Stimulated activated CD8-positive, alpha-beta memory T cell treated with anti-CD3 and anti-CD28 coated beads, Interleukin-4, amount 100 ng/mL, for 24 hours (primary cell): ENCODE measurements around the gene HTR4.
"Not testable (repeated sequence)": the region's sequence is repeated elsewhere in the genome, so short reads cannot be mapped to it uniquely, and the experiment has no call there.

Experiments
- DNase-seq: peaks from one replicate; pipeline ENCODE4 v3.0.0-alpha.2; 2020; ENCODE audit warnings: low read depth

The HTR4 gene

GRCh38 chr5:148474025-148474511 is 180.3 kb downstream of the HTR4 start:
- DNase-seq: no peak

GRCh38 chr5:148471379-148471778 is 182.9 kb downstream of the HTR4 start:
- no peak for DNase-seq

GRCh38 chr5:148469501-148469935 is 184.8 kb downstream of the HTR4 start:
- DNase-seq: no peak

GRCh38 chr5:148468746-148469145 is 185.6 kb downstream of the HTR4 start:
- DNase-seq: not testable (repeated sequence)

- no peak for DNase-seq
These were observed 186.4 kb downstream of the HTR4 start for GRCh38 chr5:148467958-148468357.

- no peak for DNase-seq
These were observed 188.1 kb downstream of the HTR4 start for GRCh38 chr5:148466236-148466580.

- DNase-seq: no peak
These were observed 188.7 kb downstream of the HTR4 start for GRCh38 chr5:148465381-148466235.

- no peak for DNase-seq
These were observed 194.7 kb downstream of the HTR4 start for GRCh38 chr5:148459669-148460068.

GRCh38 chr5:148458036-148458888 is 196.1 kb downstream of the HTR4 start:
- DNase-seq: no peak

- no peak for DNase-seq
These were observed 197.1 kb downstream of the HTR4 start for GRCh38 chr5:148457183-148457620.

GRCh38 chr5:148455185-148455584 is 199.1 kb downstream of the HTR4 start:
- no peak for DNase-seq

GRCh38 chr5:148454576-148454975 is 199.8 kb downstream of the HTR4 start:
- DNase-seq: no peak

GRCh38 chr5:148452499-148453193 is 201.7 kb downstream of the HTR4 start:
- no peak for DNase-seq

GRCh38 chr5:148446611-148447010 is 207.7 kb downstream of the HTR4 start:
- no peak for DNase-seq

GRCh38 chr5:148445578-148445977 is 208.7 kb downstream of the HTR4 start:
- DNase-seq: no peak

- DNase-seq: peak; percentile 11
These were observed 210.3 kb downstream of the HTR4 start for GRCh38 chr5:148443998-148444397.

- DNase-seq: no peak
These were observed 211.1 kb downstream of the HTR4 start for GRCh38 chr5:148443241-148443640.

- DNase-seq: no peak
These were observed 215.4 kb downstream of the HTR4 start for GRCh38 chr5:148438933-148439332.

GRCh38 chr5:148437249-148437648 is 217.1 kb downstream of the HTR4 start:
- DNase-seq: no peak

- no peak for DNase-seq
These were observed 218.3 kb downstream of the HTR4 start for GRCh38 chr5:148436029-148436428.

- DNase-seq: no peak
These were observed 220.5 kb downstream of the HTR4 start for GRCh38 chr5:148433826-148434225.
